ENCODE data around the gene PRR12.

PRR12 gene

DNA sequence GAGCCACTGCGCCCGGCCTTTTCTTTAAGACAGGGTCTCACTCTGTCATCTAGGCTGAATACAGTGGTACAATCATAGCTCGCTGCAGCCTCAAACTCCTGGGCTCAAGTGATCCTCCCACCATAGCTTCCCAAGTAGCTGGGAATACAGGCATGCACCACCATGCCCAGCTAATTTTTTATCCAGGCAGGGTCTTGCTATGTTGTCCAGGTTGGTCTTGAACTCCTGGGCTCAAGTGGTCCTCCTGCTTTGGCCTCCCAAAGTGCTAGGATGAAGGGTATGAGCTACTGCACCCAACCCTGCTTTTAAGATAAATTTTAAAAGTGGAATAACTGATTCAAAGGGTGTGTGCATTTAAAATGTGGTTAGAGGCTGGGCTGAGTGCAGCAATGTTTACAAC is 24.7 kb upstream of the PRR12 start:
- DNase-seq, result no peak

DNA sequence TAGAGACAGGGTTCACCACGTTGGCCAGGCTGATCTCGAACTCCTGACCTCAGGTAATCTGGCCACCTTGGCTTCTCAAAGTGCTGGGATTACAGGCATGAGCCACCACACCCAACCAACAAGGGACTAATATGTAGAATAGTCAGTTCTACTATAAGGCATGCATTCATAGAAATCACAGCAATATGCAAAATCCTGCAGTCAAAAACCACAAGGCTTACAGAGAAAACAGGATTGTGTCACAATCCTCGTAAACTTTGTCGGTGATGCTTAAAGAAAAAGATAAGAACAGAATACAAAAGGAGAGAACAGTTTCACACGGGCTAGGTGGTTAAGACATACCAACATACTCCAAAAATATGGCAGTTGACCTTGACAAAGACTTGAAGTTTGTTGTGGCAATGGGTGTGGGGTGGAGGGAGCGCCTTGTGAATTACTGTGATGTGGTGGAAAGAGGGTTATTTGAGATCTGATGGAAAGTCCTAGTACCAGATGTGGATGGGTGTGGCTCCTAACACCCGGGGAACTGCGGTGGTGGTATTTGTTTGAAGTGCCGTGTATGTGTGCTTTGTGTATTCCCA is 23.0 kb upstream of the PRR12 start:
- DNase-seq, result no peak

DNA sequence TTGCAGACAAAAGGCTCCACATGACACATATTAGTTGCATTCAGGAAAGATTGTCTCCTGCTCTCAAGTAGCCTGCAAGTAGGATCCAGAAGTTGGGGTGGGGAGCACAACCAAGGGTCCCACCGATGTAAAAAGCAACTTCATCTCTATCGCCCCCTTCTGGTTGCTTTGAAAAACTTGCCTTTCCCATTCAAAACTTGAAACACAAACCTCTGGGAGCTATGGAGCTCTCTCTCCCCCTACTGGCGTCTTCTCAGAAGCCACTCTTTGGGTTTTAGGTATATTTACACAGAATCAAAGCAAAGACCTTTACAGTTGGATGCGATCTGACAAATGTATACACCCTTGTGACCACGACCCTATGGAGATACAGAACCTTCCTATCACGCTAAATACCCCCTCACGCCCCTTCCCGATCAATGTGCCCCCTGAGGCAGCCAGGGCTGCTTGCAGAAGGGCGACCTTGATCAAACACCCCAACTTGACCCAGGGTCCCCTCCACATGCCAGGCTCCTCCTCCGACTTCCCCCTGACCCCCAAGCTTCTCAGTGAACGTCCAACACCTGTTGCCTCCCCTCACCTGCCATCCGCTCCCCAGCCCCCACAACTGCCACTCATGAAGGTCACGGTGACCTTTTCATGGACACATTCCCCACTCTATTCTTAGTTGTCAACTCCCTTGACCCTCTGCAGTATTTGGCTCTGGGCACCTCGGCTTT is 20.7 kb upstream of the PRR12 start:
- DNase-seq, result no peak

DNA sequence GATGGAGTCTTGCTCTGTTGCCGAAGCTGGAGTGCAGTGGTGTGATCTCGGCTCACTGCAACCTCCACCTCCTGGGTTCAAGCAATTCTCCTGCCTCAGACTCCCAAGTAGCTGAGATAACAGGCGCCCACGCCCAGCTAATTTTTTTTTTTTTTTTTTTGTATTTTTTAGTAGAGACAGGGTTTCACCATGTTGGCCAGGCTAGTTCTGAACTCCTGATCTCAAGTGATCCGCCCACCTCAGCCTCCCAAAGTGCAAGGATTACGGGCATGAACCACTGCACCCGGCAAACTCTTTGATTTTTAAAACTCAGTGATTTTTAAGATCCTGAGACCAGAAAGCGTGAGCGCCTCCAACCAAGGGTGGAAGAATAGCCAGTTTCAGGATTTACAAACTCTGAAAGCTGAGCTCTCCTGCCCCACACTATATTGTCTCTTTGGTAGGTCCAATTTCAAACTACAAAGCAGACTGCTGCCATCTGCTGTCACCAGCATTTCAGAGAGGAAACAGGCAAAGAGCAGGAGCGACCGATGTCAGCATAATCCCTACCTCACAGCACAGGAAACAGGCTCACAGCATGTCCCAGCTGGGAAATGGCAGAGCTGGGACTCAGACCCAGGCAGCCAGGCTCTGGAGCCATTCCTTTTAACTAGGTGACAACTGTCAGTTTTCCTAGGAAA is 19.8 kb upstream of the PRR12 start:
- DNase-seq, result no peak

DNA sequence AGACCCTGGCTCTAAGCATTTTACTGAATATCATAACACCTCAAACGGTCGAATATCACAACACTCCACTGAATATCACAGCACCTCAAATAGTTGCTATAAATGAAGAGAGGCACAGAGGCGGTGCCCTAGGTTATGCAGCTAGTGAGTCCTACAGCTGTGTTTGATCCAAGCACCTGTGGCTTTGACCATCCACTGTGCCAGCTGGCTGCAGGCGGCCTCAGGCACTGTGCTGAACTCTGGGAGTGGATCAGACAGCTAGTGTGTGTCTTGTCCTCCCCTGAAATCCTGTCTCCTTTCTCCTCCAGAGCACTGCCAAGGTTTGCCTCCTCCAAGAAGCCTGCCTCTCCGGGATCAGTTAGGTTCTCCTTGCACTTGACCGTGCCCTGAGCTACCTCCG is 18.0 kb upstream of the PRR12 start:
- no peak for DNase-seq

DNA sequence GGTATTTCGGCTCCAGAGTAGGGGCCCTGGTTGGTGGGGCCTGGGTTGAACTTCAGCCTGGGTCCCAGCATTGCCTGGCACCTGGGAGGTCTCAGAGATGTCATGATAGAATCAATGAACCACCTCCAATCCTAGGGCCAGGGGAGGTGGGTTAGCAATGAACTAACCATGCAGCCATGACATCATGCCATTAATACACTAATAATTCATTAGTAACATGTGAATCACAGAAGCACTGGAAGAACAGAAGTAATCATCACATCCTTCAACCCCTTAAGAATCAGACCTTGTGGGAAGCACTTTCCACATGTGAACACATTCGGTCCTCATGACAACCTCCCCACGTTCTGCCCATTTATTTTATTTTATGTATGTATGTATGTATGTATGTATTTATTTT is 17.6 kb upstream of the PRR12 start:
- no peak for DNase-seq

DNA sequence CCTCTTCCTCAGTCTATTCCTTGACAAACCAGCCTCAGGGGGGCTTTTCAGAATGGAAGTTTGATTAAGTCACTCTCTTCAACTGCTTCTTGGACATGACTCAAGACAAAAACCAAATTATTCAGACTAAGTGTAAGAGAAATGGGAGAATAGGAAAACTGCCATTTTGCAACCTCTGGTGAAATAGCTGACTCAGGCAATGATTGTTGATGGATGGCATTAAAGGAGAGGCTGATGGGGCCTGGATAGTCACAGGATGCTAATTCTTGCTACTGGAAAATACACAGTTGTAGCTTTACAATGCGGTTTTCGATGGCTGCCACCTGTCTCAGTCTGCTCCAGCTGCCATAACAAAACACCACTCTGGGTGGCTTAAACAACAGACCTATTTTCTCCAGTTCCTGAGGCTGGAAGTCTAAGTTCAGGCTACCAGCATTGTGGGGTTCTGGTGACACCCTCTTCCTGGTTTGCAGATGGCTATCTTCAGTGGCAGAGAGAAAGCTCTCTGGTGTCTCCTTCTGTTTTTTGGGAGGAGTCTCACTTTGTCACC is 16.7 kb upstream of the PRR12 start:
- DNase-seq, result no peak

DNA sequence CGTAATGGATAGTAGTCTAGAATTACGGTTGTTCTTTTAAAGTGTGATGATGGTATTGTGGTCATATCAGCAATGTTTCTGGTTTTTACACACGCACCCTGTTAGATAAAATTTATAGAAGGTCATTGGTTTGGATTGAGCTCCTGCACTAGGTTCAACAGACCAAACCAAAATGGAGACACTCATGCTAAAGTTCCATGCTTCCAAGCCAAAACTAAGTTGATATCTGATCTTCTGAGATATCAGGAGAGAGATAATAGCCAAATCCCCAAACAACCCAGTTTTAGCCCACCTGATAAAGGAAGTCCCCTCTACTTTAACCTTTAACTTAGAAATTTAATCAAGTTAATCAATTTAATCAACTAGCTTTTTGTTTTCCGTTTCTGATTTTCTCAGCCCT is 11.8 kb upstream of the PRR12 start:
- DNase-seq, result no peak

DNA sequence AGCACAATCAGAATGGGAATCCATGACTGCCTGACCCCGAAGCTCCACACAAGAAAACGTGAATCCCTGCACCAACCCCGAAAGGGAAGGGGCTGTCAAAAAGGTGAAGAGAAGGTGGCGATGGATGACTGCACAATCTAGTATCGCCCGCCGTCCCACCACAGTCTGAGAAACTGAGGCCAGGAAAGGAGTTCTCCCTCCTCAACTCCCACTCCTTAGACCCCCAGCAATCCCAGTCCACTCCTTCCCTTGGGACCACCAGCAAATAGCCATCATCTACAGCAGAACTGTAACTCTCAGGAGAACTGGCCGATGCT is 11.1 kb upstream of the PRR12 start:
- no peak for DNase-seq

DNA sequence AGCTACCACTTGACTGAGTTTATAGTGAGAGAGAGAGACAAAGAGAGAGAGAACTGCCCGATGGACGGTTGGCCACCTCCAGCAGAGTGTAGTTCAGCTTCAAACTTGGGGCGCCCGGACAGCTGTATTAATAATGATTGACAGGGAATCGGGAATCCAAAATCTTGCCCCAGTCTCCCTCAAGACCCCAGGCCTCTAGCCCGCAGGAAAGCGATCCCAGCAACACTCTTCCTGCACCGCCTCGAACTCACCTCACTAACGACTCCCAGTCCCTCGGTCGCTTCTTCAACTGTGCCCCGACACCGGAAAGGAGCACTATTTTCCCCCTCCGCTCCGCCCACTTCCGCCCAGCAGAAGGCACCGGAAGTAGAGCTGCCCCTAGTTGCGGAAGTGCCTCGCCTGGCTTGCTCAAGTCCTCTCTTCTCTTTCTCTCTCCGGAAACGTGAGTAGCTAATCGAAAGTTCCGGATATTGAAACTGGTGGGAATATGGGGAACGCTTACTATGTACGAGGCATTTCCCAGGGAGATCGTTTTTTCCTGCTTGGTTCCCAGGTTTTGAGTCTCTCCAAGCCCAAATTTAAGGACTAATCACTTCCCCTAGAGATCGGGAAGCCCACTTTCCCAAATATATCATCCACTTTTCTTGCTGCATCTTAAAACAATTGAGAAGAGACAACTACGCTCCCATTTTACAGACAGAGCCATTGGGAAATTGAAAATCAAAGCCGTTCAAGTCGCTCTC is 10.5 kb upstream of the PRR12 start, which contains the start of gene NOSIP:
Gene NOSIP, minus strand, starts transcription at position 293 of the 743 bp plus-strand sequence. CDS start 19,865 bp downstream, outside the sequence.
- DNase-seq, result no peak

DNA sequence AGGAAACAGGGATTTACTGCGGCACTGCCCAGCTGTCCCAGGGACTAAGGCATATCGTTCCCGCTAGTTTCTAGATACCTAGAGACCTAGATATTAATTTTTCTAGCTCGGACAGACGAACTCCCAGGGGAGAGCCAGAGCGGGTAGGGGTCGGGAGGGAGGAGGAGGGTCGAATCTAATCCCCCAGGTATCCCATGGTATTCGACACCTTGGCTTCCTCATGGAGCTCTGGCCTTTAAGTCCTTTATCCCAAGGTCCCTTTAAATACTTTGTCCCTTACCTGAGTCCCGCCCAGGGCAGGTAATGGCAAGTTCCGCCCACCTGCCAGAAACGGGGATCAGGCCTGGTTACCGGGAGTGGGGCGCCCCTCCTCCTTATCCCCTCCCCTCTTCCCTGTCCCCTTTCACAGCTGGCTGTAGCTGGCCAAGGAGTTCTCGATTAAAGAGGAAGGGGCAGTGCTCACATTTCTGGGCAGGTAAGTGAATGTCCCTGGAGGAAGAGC is 9.9 kb upstream of the PRR12 start, which contains the start of gene PRRG2:
Gene PRRG2, plus strand, starts transcription at position 310 of the 502 bp plus-strand sequence. CDS start 1,904 bp downstream, outside the sequence.
- DNase-seq, result no peak

DNA sequence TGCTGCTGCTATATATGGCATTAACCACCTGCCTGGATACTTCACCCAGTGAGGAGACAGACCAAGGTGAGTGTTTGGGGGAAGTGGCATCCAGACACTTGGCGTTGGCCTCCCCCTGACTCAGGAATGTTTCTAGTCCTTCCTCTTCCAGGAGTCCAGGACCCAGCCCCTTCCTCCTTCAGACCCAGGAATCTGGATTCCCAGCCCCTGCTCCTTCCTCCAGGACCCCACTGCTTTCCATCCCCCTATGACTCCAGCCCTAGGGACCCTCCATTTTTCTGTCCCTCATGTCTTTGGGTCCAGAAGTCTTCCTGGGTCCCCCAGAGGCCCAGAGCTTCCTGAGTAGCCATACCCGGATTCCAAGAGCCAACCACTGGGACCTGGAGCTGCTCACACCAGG is 7.7 kb upstream of the PRR12 start:
- DNase-seq, result no peak

DNA sequence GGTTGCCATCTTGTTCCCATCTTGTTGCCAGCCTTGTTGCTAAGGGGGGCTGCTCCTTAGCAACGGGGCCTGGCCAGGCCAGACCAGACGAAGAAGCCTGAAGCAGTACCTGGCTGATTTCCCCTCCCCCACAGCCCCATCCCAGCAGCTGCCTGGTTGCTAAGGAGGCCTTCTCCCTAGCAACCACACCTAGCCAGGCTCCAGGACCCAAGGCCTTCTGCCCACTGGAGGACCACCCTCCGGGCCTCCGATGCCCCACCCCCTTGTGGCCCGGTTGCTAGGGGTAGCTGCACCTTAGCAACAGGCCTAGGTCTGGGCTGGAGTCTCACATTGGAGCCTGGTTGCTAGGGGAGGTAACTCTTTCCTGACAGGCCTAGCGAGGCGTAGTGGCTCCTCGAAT is 6.0 kb upstream of the PRR12 start:
- no peak for DNase-seq

DNA sequence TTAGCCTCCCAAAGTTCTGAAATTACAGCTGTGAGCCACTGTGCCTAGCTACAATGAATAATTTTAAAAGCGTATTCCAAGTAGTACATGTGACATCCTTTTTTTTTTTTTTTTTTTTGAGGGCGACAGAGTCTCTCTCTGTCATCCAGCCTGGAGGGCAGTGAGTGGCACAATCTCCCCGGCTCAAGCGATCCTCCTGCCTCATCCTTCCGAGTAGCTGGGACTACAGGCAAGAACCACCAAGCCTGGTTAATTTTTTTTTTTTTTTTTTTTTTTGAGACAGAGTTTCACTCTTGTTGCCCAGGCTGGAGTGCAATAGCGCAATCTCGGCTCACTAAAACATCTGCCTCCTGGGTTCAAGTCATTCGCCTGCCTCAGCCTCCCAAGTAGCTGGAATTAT is 3.8 kb upstream of the PRR12 start:
- DNase-seq, result no peak

DNA sequence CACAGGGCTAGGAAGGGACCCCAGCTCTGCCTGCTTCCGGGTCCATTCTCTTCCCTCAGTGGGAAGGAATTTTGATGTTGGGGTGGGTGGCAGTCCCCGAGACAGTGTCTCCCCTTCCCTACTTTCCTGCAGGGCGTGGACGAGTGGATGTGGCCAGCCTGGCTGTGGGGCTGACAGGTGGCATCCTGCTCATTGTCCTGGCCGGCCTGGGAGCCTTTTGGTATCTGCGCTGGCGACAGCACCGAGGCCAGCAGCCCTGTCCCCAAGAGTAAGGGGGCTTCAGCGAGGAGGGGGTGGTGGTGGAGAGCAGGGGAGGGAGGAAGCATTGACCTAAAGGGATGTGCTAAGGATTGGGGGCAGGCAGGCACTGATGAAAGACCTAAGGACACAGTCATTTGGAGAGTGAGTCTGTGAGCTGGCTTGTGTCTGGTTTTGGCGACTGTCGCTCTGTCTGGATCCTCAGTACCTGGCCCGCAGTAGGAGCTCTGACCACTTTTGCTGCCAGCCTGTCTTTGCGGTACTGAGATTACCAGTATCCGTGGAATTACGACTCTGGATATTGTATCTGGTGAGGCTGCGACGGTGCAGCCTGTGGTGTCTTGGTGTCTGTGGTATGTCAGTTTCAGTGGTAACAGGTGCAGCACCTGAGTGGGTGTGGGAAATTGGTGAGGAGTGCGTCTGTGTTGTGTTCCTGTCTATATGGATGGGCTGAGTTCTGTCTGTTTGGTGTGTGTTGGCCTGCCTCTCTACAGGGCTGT is 2.4 kb upstream of the PRR12 start:
- no peak for DNase-seq

DNA sequence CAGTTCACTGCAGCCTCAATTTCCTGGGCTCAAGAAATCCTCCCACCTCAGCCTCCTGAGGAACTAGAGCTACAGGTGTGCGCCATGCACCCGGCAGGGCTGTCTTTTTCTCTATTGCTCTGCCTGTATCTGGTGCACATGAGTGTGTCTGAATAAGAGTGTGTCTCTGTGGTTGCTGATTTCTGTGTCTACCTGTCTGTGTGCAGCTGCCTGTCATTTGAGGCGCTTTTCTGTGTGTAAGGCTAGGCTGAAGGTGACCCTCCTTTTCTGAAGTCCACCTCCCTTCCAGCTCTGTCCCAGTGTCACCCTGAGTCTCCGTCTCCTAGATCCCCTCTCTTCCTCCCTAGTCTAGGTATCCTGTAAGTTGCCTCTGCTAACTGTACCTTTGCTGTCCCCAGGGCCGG is 1.5 kb upstream of the PRR12 start:
- no peak for DNase-seq

DNA sequence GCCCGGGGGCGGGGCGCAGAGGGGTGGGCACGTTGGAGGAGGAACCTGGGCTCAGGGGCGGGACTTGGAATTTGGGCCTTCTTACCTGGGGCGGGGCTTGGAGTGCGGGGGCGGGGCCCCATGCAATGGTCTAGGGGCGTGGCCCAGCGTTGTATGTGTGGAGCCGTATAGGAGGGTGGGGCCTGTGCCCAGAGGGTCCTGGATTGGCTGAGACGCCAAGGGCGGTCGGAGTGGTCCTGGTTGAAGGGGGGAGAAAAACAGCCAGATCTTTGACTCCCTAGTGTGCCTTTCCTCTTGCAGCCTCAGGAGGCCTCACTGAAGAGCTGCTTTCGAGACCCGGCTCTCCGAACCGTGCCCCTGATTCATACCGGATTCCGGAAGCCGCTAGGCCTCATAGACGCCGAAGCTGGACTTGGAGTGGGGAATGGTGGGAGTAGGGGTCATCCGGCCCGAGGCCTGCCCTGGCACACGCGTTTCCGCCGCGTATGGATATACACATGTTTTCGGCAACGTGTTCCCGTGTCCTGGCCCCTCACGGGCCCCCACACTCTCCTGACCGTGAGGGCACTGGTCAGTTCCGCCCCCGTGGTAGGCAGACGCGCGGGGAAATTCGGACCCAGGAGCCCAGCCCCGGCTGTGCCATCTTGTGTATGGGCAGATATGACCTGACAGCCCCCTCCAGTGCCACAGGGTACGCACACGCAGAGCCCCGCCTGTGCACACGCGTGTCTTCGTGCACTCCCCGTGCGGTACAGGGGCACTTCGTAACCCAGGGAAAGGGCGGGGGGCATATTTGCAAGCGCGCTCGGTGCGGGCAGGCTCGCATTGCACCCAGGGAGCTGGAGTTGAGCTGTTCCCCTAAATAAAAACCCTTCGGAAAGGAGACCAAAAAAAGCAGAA is 661 bp upstream of the PRR12 start:
- no peak for DNase-seq

DNA sequence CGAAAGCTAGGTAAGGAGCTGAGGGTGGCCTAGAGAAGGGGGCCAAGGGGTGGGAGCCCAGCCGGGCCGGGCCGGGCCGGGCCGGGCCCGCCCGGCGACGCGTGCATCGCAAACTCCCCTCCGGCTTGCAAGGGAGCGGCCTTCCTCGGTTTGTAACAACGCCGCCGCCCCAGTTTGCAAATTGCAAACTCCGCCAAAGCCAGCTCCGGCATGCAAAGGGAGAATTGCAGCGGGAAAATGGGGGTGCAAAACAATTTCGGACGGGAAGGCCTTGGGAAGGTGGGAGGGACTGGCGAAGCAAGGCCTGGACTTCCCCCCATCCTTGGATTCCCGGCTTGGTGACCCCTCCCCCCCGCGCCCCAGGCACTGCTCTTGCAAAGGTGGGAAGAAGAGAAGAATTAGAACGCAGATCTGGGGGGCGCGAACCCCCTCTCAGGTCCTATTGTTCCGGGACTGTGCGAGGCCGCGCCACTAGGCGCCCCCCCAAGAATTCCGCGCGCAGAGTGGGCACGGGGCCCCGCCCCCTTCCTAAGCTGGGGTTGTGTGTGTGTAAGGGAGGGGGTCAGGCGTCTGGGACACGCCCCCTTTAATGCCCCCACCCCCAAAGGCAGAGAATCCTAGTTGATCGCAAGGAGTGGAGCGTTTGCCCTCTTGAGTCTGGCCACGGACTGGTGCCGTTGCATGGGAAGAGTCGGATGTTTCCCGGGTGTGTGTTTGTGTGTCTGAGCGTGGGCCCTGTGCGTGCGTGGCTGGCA is 926 bp downstream of the PRR12 start:
- no peak for DNase-seq

DNA sequence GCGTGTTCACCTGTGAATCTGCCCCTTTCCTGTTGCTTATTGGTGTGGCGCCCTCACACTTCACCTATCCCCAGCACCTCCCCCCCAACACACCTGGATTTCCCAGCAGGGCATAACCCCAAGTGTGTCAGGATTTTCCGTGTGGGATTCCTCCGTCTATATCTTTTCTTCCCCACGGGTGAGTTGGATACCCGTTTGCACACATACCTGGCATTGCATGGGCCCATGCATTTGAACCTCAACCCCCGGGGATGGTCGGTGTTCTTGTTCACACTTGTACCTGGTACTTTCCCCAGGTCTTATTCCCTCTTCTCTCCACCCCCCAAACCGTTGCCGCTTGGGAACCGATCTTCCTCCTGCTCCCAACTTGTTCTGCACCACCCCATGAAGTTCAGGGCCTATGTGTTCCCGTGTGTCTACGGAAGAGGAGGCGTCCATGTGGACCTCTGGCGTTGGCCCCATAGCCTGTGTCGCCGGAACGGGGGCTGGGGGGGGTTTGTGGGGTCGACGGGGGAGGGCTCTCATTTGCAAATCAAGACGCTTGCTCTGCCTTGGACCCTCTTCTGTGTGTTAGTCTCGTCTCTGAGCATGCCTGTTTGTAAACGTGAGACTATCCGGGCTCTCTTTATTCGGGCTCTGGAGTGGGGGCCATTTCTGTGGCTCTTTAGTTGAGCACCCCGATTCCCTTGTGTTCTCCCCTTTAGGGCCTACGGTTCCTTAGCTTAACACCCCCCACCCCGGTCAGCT is 1.7 kb downstream of the PRR12 start:
- DNase-seq, result no peak

Data from NCI-H1436 treated with DMSO at 0.1 percent for 48 hours (cell line).